Right atrium auricular region (tissue), 2 donors: ENCODE measurements around the gene APP. TPM values are rescaled to one million over a fixed set of nuclear protein-coding genes. Genes with fewer than 3 reads are reported as not detected.

ENCODE experiments used
- DNase-seq: peaks from one replicate; pipeline ENCODE4 v3.0.0-alpha.2; 2019; ENCODE audit warnings: low spot score
- H3K27ac ChIP-seq, 2 donors: fragments of 200-600 bp; sonication (generic); 1 replicate in 1 of 2; 2 replicates in 1 of 2; pipeline ENCODE4 v1.5.1; 2016 to 2019
- H3K27me3 ChIP-seq, 2 donors: fragments of 200-600 bp; sonication (generic); one replicate each; pipeline versions ENCODE4 v1.5.1 to v1.6.0; 2017 to 2019
- H3K36me3 ChIP-seq: fragments of 200-600 bp; sonication (generic); one replicate; pipeline ENCODE4 v1.5.1; 2016
- H3K4me1 ChIP-seq, 2 donors: fragments of 200-600 bp; sonication (generic); one replicate each; pipeline versions ENCODE4 v1.5.1 to v1.6.0; 2017 to 2019
- H3K4me3 ChIP-seq, 2 donors: fragments of 200-600 bp; sonication (generic); 1 replicate in 1 of 2; 2 replicates in 1 of 2; pipeline ENCODE4 v1.5.1; 2017 to 2019; ENCODE audit warnings: mild to moderate bottlenecking in 1 of 2, moderate library complexity in 1 of 2
- H3K9me3 ChIP-seq, 2 donors: fragments of 200-600 bp; sonication (generic); one replicate each; pipeline ENCODE4 v1.5.1; 2019
- total RNA-seq, 2 donors: library from RNA; depleted of rRNA; stranded (reverse); fragments of >200 nt; gene quantifications; one replicate each; pipeline ENCODE4 v1.1.0, GENCODE V29; 2016
- TF ChIP-seq, protein P1 (sequence below), 2 donors: fragments of 200-600 bp; sonication (generic); IDR thresholded peaks; one replicate each; pipeline ENCODE4 v1.5.1; 2019; ENCODE audit warnings: antibody characterized with exemption in 2 of 2

The APP gene
- total RNA-seq, 2 donors from 2014 or later: 326 to 389 TPM

DNA sequence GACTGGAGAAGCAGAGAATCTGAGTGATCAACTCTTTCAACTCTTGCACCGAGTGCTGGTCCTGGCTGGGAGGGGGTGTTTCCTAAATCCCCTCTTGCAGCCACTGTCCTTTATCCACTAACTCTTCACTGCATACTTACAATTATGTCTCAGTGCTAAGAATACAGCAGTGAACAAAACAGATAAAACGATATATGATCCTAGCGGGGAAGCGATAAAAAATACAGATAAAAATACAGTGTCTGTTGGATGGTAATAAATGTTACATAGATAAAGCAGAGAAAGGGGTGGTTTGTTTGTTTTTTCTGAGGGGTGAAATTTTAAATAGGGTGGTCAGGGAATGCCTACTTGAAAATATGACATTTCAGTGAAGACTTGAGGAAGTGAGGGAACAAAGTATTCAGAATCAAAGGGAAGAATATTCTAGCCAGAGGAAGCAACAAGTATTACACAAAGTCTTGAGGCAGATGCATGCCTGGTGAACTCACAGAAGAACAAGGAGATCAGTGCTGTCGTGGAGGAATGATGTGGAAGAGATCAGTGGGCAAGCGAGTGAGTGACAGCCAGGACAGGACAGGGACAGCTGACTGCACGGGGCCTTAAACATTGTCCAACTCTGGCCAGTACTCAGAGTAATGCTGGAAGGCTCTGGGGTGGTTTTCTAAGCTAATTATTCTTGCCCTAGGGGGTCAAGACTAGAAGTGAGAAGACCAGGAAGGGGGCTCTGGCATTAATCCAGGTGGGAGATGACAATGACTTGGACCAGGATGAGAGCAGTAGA, 110.0 kb downstream of the APP start:
- Histone ChIP-seq H3K27ac (peak overlapping the region; percentile 40 to 61), H3K4me3 (no peak overlapping the region), H3K9me3 (no peaks in the 10 kb centered on the region), H3K27me3 (no peaks in the 10 kb centered on the region), H3K36me3 (no peaks in the 10 kb centered on the region), H3K4me1 (peaks cover 0 to 27% of the 10 kb centered on the region in 2 donors)
- DNase-seq: no peak
- TF ChIP-seq, protein P1, sequence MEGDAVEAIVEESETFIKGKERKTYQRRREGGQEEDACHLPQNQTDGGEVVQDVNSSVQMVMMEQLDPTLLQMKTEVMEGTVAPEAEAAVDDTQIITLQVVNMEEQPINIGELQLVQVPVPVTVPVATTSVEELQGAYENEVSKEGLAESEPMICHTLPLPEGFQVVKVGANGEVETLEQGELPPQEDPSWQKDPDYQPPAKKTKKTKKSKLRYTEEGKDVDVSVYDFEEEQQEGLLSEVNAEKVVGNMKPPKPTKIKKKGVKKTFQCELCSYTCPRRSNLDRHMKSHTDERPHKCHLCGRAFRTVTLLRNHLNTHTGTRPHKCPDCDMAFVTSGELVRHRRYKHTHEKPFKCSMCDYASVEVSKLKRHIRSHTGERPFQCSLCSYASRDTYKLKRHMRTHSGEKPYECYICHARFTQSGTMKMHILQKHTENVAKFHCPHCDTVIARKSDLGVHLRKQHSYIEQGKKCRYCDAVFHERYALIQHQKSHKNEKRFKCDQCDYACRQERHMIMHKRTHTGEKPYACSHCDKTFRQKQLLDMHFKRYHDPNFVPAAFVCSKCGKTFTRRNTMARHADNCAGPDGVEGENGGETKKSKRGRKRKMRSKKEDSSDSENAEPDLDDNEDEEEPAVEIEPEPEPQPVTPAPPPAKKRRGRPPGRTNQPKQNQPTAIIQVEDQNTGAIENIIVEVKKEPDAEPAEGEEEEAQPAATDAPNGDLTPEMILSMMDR (IDR thresholded peaks at IDR 0.05): no peak

- H3K27ac ChIP-seq: no peak overlapping the region
- H3K27me3 ChIP-seq: no peaks in the 10 kb centered on the region
- DNase-seq: no peak
- H3K4me1 ChIP-seq: peaks cover 0 to 30% of the 10 kb centered on the region in 2 donors
- H3K4me3 ChIP-seq: no peak overlapping the region
- no peaks in the 10 kb centered on the region for H3K36me3 ChIP-seq
- TF ChIP-seq, protein P1 (IDR thresholded peaks at IDR 0.05): no peak
- H3K9me3 ChIP-seq: no peaks in the 10 kb centered on the region
These were observed 112.9 kb downstream of the APP start for GRCh38 chr21:26057477-26058170.

- H3K9me3 ChIP-seq: no peaks in the 10 kb centered on the region
- H3K27me3 ChIP-seq: no peaks in the 10 kb centered on the region
- peaks cover 12% of the 10 kb centered on the region for H3K36me3 ChIP-seq
- H3K27ac ChIP-seq: no peak overlapping the region
- H3K4me3 ChIP-seq: no peak overlapping the region
- TF ChIP-seq, protein P1 (IDR thresholded peaks at IDR 0.05): no peak
- no peak for DNase-seq
- peaks cover 0 to 17% of the 10 kb centered on the region in 2 donors for H3K4me1 ChIP-seq
These were observed 114.7 kb downstream of the APP start for GRCh38 chr21:26055841-26056264.

DNA sequence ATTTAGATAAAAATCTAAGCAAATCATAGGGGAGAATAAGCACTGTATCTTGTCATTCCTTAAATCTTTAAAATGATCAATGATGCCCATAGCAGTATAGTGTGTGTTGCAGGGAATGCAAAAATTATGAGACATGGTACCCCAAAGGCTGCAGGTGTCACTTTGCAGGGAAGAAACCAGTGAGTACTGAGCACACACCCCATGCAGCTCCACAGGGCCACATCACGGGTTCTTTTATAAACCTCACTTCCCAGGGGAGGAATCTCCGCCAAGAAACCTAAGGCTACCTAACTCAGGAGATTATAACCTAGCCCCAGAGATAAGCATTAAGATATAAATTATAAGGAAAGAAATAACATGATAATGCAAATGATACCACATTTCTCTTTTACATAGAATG, 115.6 kb downstream of the APP start:
- TF ChIP-seq, protein P1 (IDR thresholded peaks at IDR 0.05): no peak
- DNase-seq: no peak
- peaks cover 18% of the 10 kb centered on the region for H3K36me3 ChIP-seq
- H3K4me1 ChIP-seq: peaks cover 0 to 12% of the 10 kb centered on the region in 2 donors
- no peak overlapping the region for H3K4me3 ChIP-seq
- H3K27ac ChIP-seq: no peak overlapping the region
- H3K9me3 ChIP-seq: no peaks in the 10 kb centered on the region
- no peaks in the 10 kb centered on the region for H3K27me3 ChIP-seq

DNA sequence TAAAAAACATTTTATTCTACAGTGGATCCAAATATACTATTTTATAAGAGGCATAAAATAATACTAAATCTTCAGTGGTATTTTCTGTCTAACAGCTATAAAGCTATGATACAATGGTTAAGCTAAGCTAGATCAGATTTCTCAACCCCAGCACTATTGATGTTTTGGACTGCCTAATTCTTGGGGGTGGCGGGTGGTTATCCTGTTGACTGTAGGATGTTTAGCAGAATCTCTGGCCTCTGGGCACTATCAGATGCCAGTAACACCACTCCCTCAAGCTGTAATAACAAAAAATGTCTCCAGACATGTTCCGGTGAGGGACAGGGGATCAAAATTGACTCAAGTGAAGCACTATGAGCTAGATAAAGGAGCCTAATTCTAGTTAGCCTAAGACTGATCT, 118.5 kb downstream of the APP start:
- no peak for DNase-seq
- no peaks in the 10 kb centered on the region for H3K27me3 ChIP-seq
- no peaks in the 10 kb centered on the region for H3K9me3 ChIP-seq
- H3K4me1 ChIP-seq: peaks cover 0 to 9% of the 10 kb centered on the region in 2 donors
- TF ChIP-seq, protein P1 (IDR thresholded peaks at IDR 0.05): no peak
- H3K27ac ChIP-seq: no peak overlapping the region
- no peak overlapping the region for H3K4me3 ChIP-seq
- H3K36me3 ChIP-seq: peaks cover 18% of the 10 kb centered on the region
